ENCODE data around the gene SERPINA1.

SERPINA1 gene

DNA sequence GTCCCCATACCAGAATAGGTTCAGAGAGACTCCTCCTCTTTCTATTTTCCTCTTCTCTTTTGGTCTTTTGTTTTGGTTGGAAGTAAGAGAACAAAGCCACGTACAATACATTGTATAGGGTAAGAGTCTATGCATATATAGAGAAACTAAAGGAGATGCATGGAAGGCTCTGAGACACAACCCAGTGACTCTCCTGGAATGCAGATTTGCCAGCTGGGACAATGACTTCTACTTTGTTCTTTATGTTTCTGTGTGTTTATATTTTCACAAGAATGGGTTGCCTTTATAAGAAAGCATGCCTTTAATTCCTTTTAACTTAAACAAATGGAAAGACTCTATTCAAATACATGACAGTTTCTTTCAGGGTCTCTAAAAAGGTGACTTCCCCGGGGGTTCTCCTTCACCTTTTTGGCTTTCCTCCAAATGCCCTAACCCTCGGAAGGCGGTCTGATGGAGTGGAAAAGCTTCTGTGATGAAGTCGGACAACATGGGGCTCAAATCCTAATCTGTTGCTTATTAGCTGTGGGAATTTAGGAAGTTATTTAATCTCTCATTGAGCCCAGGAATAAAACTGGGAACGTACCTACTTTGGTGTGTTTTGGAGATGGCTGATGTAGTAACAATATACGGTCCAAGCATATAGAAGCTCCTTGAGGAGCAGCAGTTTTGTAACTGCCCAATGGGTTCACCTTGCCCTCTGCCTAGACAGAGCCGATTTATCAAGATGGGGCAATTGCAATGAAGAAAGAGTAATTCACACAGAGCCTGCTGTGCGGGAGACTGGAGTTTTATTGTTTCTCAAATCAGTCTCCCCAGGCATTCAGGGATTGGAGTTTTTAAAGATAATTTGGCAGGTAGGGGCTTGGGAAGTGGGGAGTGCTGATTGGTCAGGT lies 9.1 kb upstream of the SERPINA1 start:
- Histone ChIP-seq H3K27me3 (ENCODE audit: low read depth, low read length) (no peaks in the 10 kb centered on the region), H3K4me1 (ENCODE audit: control insufficient read depth in 1 of 2, insufficient read depth in 2 of 2, low read length in 2 of 2) (peaks cover 0 to 6% of the 10 kb centered on the region in 2 donors), H3K27ac (ENCODE audit: low read length) (no peak overlapping the region), H3K4me3 (ENCODE audit: low read depth in 1 of 2, low read length in 2 of 2) (no peak overlapping the region), H3K36me3 (ENCODE audit: control insufficient read depth in 1 of 2, insufficient read depth in 2 of 2, low read length in 2 of 2) (no peaks in the 10 kb centered on the region), H3K9me3 (ENCODE audit: control insufficient read depth in 1 of 2, low read length in 2 of 2) (no peaks in the 10 kb centered on the region)

DNA sequence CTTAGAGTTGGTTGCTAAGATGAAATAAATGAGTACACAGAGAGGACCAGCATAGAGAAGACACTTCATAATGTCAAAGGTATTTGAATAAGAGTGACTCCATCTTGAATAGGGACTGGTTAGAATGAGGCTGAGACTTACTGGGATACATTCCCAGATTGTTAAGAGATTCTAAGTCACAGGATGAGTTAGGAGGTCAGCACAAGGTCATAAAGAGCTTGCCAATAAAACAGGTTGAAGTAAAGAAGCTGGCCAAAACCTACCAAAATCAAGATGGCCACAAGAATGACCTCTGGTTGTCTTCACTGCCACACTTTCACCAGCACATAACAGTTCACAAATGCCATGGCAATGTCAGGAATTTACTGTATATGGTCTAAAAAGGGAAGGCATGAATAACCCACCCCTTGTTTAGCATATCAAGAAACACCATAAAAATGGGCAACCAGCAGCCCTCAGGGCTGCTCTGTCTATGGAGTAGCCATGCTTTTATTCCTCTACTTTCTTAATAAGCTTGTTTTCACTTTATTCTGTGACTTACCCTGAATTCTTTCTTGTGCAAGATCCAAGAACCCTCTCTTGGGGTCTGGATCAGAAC lies 8.3 kb upstream of the SERPINA1 start:
- Histone ChIP-seq H3K36me3 (ENCODE audit: control insufficient read depth in 1 of 2, insufficient read depth in 2 of 2, low read length in 2 of 2) (no peaks in the 10 kb centered on the region), H3K4me1 (ENCODE audit: control insufficient read depth in 1 of 2, insufficient read depth in 2 of 2, low read length in 2 of 2) (peaks cover 0 to 6% of the 10 kb centered on the region in 2 donors), H3K9me3 (ENCODE audit: control insufficient read depth in 1 of 2, low read length in 2 of 2) (no peaks in the 10 kb centered on the region), H3K4me3 (ENCODE audit: low read depth in 1 of 2, low read length in 2 of 2) (no peak overlapping the region), H3K27me3 (ENCODE audit: low read depth, low read length) (no peaks in the 10 kb centered on the region), H3K27ac (ENCODE audit: low read length) (no peak overlapping the region)

DNA sequence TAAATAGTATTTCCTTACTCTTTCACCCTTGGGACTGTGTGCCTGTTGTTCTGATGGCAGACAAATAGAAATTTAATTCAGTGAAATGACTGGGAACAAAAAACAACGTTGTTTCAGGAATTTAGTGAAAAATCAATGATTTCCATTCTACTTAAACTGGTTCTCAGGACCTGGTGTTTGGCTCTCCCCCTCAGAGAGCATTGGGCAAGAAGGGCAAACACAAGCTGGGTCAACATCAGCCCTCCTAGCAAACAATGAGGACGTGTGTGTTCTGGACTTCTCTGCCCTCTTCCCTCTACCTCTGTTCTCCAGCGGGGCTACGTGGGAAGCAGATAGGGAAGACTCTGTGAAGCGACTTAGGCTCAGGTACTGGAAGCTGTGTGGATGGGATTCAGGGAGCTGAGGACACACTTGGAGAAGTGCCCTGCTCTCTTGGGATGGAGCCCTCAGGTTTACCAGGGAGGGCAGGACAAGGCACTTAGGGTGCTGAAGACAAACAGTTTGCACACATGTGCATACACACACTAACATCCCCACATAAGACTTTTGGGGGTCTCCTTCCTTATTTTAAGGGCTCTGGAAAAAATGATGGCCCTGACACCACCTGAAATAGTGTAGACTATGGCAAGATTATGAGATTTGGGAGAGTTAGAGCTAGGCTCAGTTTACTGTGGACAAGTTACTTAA lies 7.6 kb upstream of the SERPINA1 start:
- peaks cover 0 to 8% of the 10 kb centered on the region in 2 donors for H3K4me1 ChIP-seq (ENCODE audit: control insufficient read depth in 1 of 2, insufficient read depth in 2 of 2, low read length in 2 of 2)
- H3K27ac ChIP-seq (ENCODE audit: low read length), result no peak overlapping the region
- no peaks in the 10 kb centered on the region for H3K9me3 ChIP-seq (ENCODE audit: control insufficient read depth in 1 of 2, low read length in 2 of 2)
- no peaks in the 10 kb centered on the region for H3K36me3 ChIP-seq (ENCODE audit: control insufficient read depth in 1 of 2, insufficient read depth in 2 of 2, low read length in 2 of 2)
- no peak overlapping the region for H3K4me3 ChIP-seq (ENCODE audit: low read depth in 1 of 2, low read length in 2 of 2)
- no peaks in the 10 kb centered on the region for H3K27me3 ChIP-seq (ENCODE audit: low read depth, low read length)

DNA sequence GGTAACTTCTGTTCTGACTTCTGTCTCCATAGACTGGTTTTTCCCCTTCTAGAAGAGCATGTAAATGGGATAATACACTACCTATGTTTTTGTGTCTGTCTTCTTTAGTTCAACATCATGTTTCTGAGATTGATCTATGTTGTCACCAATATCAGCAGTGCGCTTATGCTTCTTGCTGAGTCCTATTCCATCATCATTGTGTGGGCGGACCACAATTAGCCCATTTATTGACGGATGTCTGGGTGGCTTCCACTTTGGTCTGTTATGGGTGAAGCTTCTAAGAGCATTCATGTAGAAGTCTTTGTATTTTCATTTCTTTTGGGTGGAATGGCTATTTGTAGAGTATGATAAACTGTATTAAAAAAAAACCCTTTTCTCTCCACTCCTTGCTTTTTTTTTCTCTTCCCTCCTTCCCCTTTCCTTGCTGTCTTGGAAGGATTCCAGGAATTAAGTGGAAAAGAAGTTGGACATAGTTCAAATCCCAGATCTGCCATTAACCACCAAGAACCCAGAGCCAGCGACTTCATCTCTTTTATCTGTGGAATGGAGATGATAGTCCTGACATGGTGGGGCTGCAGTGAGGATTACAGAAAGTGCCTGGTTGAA lies 7.0 kb upstream of the SERPINA1 start:
- Histone ChIP-seq H3K27me3 (ENCODE audit: low read depth, low read length) (no peaks in the 10 kb centered on the region), H3K4me1 (ENCODE audit: control insufficient read depth in 1 of 2, insufficient read depth in 2 of 2, low read length in 2 of 2) (peaks cover 0 to 8% of the 10 kb centered on the region in 2 donors)

DNA sequence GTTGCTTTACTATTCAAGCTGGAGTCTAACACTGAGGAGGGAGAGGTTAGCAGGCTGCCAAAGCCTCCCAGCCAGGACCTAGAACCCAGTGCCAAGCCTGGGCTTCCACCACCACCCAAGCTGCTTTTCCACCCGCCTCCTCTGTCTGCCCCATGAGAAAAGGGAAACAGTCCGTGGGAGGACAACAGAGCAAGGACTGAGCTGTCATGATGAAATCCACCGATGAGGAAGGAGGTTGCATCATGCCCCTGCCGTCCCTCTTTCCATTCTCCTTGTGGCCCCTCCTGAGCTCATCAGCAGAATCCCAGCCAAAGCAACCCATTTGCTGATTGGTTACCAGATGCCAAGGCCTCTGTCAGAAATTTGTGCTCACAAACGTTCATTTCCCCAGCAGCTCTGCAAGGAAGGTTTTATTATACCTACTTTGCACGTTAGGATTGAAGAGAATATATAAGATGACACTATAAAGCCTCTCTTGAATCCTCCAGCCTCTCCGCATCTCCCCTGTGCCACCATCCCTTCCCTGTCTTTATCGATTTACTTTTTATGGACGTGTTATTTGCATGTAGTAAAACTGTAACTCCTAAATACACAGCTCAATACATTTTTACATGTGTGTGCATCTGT lies 6.3 kb upstream of the SERPINA1 start:
- Histone ChIP-seq H3K36me3 (ENCODE audit: control insufficient read depth in 1 of 2, insufficient read depth in 2 of 2, low read length in 2 of 2) (no peaks in the 10 kb centered on the region), H3K9me3 (ENCODE audit: control insufficient read depth in 1 of 2, low read length in 2 of 2) (no peaks in the 10 kb centered on the region), H3K27me3 (ENCODE audit: low read depth, low read length) (no peaks in the 10 kb centered on the region), H3K27ac (ENCODE audit: low read length) (peak overlapping the region; percentile 32), H3K4me3 (ENCODE audit: low read depth in 1 of 2, low read length in 2 of 2) (no peak overlapping the region), H3K4me1 (ENCODE audit: control insufficient read depth in 1 of 2, insufficient read depth in 2 of 2, low read length in 2 of 2) (peaks cover 0 to 8% of the 10 kb centered on the region in 2 donors)

More for the DNA sequence above, 7.0 kb upstream of the SERPINA1 start:
- Histone ChIP-seq H3K9me3 (ENCODE audit: control insufficient read depth in 1 of 2, low read length in 2 of 2) (no peaks in the 10 kb centered on the region), H3K4me3 (ENCODE audit: low read depth in 1 of 2, low read length in 2 of 2) (no peak overlapping the region), H3K36me3 (ENCODE audit: control insufficient read depth in 1 of 2, insufficient read depth in 2 of 2, low read length in 2 of 2) (no peaks in the 10 kb centered on the region), H3K27ac (ENCODE audit: low read length) (no peak overlapping the region)

DNA sequence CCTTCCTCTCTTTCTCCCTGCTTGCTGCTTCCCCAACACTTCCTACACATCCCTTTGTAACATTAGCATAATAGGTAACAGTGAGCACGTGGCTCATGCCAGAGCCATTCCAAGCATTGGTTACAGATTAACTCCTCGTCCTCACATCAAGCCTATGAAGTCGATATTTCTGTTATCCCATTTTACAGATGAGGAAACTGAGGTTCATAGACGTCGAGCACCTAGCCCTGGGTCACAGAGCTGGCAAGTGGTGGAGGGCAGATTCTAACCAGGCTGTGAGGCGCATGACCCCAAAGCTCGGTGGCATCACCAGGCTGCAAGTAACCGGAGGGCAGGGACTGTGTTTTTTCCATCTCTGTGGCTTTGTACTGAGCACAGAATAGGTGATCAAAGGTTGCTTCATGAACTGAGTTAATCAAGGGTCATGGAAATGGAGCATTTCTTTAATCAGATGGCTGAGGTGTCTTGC lies 5.7 kb upstream of the SERPINA1 start:
- Histone ChIP-seq H3K27ac (ENCODE audit: low read length) (peak overlapping the region; percentile 32), H3K27me3 (ENCODE audit: low read depth, low read length) (no peaks in the 10 kb centered on the region)

DNA sequence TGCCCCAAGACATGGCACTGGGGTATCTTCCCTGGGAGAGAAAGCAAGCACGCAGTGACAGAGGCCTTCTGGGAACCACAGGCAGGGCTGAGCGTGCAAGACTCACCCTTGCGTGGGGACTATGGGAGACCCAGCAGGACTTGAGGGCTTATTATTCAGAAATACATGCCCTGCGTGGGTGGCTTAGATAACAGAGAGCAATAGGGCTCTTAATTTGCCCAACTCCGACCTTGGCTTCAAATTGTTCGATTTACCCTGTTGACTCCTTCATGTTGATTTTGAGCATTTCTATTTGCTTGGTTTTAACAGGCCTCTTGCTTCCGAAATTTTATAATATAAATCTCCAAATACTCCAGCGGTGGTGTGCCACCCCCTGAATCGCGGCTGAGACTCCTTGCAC lies 5.1 kb upstream of the SERPINA1 start:
- peaks cover 0 to 8% of the 10 kb centered on the region in 2 donors for H3K4me1 ChIP-seq (ENCODE audit: control insufficient read depth in 1 of 2, insufficient read depth in 2 of 2, low read length in 2 of 2)
- H3K36me3 ChIP-seq (ENCODE audit: control insufficient read depth in 1 of 2, insufficient read depth in 2 of 2, low read length in 2 of 2), result no peaks in the 10 kb centered on the region
- peak overlapping the region; percentile 32 for H3K27ac ChIP-seq (ENCODE audit: low read length)
- no peaks in the 10 kb centered on the region for H3K9me3 ChIP-seq (ENCODE audit: control insufficient read depth in 1 of 2, low read length in 2 of 2)
- H3K4me3 ChIP-seq (ENCODE audit: low read depth in 1 of 2, low read length in 2 of 2), result no peak overlapping the region
- H3K27me3 ChIP-seq (ENCODE audit: low read depth, low read length), result no peaks in the 10 kb centered on the region

More for the DNA sequence above, 5.7 kb upstream of the SERPINA1 start:
- Histone ChIP-seq H3K4me1 (ENCODE audit: control insufficient read depth in 1 of 2, insufficient read depth in 2 of 2, low read length in 2 of 2) (peaks cover 0 to 8% of the 10 kb centered on the region in 2 donors), H3K9me3 (ENCODE audit: control insufficient read depth in 1 of 2, low read length in 2 of 2) (no peaks in the 10 kb centered on the region), H3K36me3 (ENCODE audit: control insufficient read depth in 1 of 2, insufficient read depth in 2 of 2, low read length in 2 of 2) (no peaks in the 10 kb centered on the region), H3K4me3 (ENCODE audit: low read depth in 1 of 2, low read length in 2 of 2) (no peak overlapping the region)

DNA sequence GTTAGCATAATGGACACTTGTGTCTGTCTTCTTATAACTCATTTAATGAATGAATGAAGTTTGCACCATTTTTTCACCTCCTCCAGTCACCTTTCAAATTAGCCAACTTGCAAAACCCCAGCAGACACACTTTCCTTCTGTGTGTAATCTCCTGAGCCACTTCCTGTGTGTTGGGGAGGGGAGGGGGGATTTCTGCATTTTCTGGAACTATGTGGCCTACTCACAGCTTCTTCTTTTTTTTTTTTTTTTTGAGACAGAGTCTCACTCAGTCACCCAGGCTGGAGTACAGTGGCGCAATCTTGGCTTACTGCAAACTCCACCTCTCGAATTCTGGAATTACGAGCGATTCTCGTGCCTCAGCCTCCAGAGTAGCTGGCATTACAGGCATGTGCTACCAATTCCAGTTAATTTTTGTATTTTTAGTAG lies 4.1 kb upstream of the SERPINA1 start:
- Histone ChIP-seq H3K36me3 (ENCODE audit: control insufficient read depth in 1 of 2, insufficient read depth in 2 of 2, low read length in 2 of 2) (no peaks in the 10 kb centered on the region), H3K4me3 (ENCODE audit: low read depth in 1 of 2, low read length in 2 of 2) (no peak overlapping the region), H3K27me3 (ENCODE audit: low read depth, low read length) (no peaks in the 10 kb centered on the region), H3K27ac (ENCODE audit: low read length) (no peak overlapping the region), H3K9me3 (ENCODE audit: control insufficient read depth in 1 of 2, low read length in 2 of 2) (no peaks in the 10 kb centered on the region), H3K4me1 (ENCODE audit: control insufficient read depth in 1 of 2, insufficient read depth in 2 of 2, low read length in 2 of 2) (peaks cover 0 to 8% of the 10 kb centered on the region in 2 donors)

DNA sequence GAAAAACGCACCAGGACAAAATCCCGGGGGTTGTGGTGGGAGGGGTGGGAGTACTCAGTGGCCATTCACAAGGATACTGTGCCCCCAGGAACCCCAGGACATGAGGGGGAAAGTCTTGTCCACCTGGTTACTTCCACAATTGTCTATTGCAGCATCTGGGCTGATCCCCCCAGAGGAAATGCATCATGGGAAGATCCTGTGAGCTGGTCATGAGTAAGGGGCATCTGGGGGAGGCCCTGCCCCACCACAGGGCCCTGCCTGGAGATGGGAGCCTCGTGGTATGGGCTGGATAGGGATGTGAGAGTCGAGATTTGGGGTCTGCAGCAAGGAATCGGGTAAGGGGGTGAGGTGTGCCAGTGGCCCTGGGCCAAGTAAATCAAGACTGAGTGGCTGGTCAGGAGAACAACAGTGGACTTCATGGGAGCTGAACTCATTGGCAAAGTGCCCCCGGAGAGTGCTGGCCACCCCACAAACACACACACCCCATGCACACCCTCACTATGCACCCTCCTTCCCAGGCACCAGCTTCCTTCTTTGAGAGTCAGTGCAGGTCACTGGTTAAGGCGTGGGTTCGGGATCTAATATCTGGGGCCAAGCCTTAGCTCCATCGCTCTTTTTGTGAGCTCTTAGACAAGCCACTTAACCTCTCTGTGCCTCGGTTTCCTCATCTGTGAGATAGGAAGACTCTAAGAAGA lies 3.0 kb upstream of the SERPINA1 start:
- Histone ChIP-seq H3K27me3 (ENCODE audit: low read depth, low read length) (no peaks in the 10 kb centered on the region), H3K36me3 (ENCODE audit: control insufficient read depth in 1 of 2, insufficient read depth in 2 of 2, low read length in 2 of 2) (no peaks in the 10 kb centered on the region), H3K9me3 (ENCODE audit: control insufficient read depth in 1 of 2, low read length in 2 of 2) (no peaks in the 10 kb centered on the region), H3K4me1 (ENCODE audit: control insufficient read depth in 1 of 2, insufficient read depth in 2 of 2, low read length in 2 of 2) (peaks cover 0 to 8% of the 10 kb centered on the region in 2 donors), H3K27ac (ENCODE audit: low read length) (peak overlapping the region; percentile 39), H3K4me3 (ENCODE audit: low read depth in 1 of 2, low read length in 2 of 2) (no peak overlapping the region)

DNA sequence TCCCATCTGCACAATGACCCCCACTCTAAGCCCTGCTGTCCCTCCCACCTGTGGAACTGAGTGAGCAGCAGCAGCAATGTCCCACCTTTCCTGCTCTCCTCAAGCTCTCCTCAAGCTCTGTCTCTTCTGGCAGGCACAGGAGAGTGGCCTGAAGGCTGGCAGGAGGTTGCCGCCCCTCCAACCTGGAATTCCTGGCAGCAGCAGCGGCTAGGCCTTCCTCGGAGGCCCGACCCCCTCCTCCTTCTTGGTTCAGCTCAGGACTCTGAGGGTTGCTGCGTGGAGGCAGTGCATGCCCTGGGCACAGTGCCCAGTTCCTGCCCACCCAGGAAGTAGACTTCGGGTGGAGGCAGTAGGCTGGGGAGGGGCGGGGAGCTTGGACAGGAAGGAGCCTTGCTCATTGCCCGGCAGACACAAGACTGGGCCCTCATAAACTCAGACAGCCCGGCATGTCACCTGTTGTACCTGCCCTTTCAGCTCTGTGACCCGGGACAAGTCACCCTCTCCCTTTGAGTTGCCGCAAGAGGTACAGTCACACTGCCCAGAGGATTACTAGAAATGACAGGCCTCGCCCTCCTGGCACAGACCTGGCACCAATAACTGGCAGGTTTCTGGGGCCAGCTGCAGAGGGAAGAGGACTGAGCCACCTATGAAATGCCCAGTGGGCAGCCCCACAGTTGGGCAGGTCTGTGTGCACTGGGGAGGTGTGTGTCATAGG lies 2.1 kb upstream of the SERPINA1 start:
- Histone ChIP-seq H3K4me3 (ENCODE audit: low read depth in 1 of 2, low read length in 2 of 2) (peak overlapping the region; percentile 21 to 34), H3K36me3 (ENCODE audit: control insufficient read depth in 1 of 2, insufficient read depth in 2 of 2, low read length in 2 of 2) (no peaks in the 10 kb centered on the region), H3K27ac (ENCODE audit: low read length) (peak overlapping the region; percentile 39), H3K4me1 (ENCODE audit: control insufficient read depth in 1 of 2, insufficient read depth in 2 of 2, low read length in 2 of 2) (peaks cover 0 to 8% of the 10 kb centered on the region in 2 donors), H3K27me3 (ENCODE audit: low read depth, low read length) (no peaks in the 10 kb centered on the region), H3K9me3 (ENCODE audit: control insufficient read depth in 1 of 2, low read length in 2 of 2) (no peaks in the 10 kb centered on the region)

Data from muscle layer of duodenum (tissue), 2 donors.